GM23338 (cell line): ENCODE results near the gene BCAS3. TPM values are rescaled to one million over a fixed set of nuclear protein-coding genes. Genes with fewer than 3 reads are reported as not detected.

ENCODE experiments used
- ATAC-seq: fragments of 200-7000 bp; cut with Tn5 transposase; 3 replicates; pipeline ENCODE4 v1.9.1; 2020
- DNase-seq: peaks from one replicate; pipeline ENCODE4 v3.0.0-alpha.2; 2015; ENCODE audit warnings: low spot score
- H2AFZ ChIP-seq: fragments of 200-600 bp; sonication (generic); 2 replicates; pipeline ENCODE4 v1.8.0; 2016; ENCODE audit warnings: antibody characterized with exemption, mild to moderate bottlenecking, moderate library complexity
- H3F3A ChIP-seq: fragments of 200-600 bp; sonication (generic); replicated peaks from 2 replicates; pipeline ENCODE4 v1.8.0; 2017; ENCODE audit warnings: antibody characterized with exemption, mixed run types, low read depth
- H3K27ac ChIP-seq: fragments of 200-600 bp; sonication (generic); 2 replicates; pipeline ENCODE4 v1.6.1; 2016; ENCODE audit warnings: low read depth
- H3K27me3 ChIP-seq: fragments of 200-600 bp; sonication (generic); 2 replicates; pipeline ENCODE4 v1.8.0; 2016; ENCODE audit warnings: mild to moderate bottlenecking, mixed run types, moderate library complexity; ENCODE audit not compliant: insufficient read depth
- H3K36me3 ChIP-seq: fragments of 200-600 bp; sonication (generic); 2 replicates; pipeline ENCODE4 v1.8.0; 2016; ENCODE audit warnings: mild to moderate bottlenecking; ENCODE audit not compliant: insufficient read depth
- H3K4me1 ChIP-seq: fragments of 200-600 bp; sonication (generic); 2 replicates; pipeline ENCODE4 v1.8.0; 2016; ENCODE audit warnings: mild to moderate bottlenecking, moderate library complexity; ENCODE audit not compliant: insufficient read depth
- H3K4me2 ChIP-seq: fragments of 200-600 bp; sonication (generic); 2 replicates; pipeline ENCODE4 v1.7.1; 2017; ENCODE audit warnings: mixed run types
- H3K4me3 ChIP-seq: fragments of 200-600 bp; sonication (generic); 2 replicates; pipeline ENCODE4 v1.6.1; 2016; ENCODE audit warnings: mixed run types
- H3K79me2 ChIP-seq: fragments of 200-600 bp; sonication (generic); replicated peaks from 2 replicates; pipeline ENCODE4 v1.8.0; 2017; ENCODE audit warnings: mild to moderate bottlenecking; ENCODE audit not compliant: insufficient read depth
- H3K9me2 ChIP-seq: fragments of 200-600 bp; sonication (generic); 2 replicates; pipeline ENCODE4 v1.8.0; 2017; ENCODE audit not compliant: insufficient read depth
- H4K20me1 ChIP-seq: fragments of 200-600 bp; sonication (generic); replicated peaks from 2 replicates; pipeline ENCODE4 v1.8.0; 2017; ENCODE audit warnings: mild to moderate bottlenecking; ENCODE audit not compliant: insufficient read depth
- H3K27ac Mint-ChIP-seq: 2 replicates; pipeline ENCODE4 v1.8.0; 2020; ENCODE audit warnings: inconsistent platforms, mild to moderate bottlenecking, moderate library complexity, mixed read lengths
- H3K27me3 Mint-ChIP-seq: 3 replicates; pipeline ENCODE4 v1.8.0; 2022; ENCODE audit warnings: low read depth, mild to moderate bottlenecking, moderate library complexity, mixed read lengths, inconsistent platforms; ENCODE audit not compliant: insufficient read depth, poor library complexity
- H3K36me3 Mint-ChIP-seq: 3 replicates; pipeline ENCODE4 v1.8.0; 2021; ENCODE audit warnings: low read depth, mild to moderate bottlenecking, inconsistent platforms, moderate library complexity, mixed read lengths
- H3K4me1 Mint-ChIP-seq: 3 replicates; pipeline ENCODE4 v1.8.0; 2020; ENCODE audit warnings: mild to moderate bottlenecking, inconsistent platforms, mixed read lengths
- H3K4me3 Mint-ChIP-seq: 3 replicates; pipeline ENCODE4 v1.8.0; 2021; ENCODE audit warnings: moderate library complexity, mild to moderate bottlenecking, inconsistent platforms, mixed read lengths
- H3K9me3 Mint-ChIP-seq: 3 replicates; pipeline ENCODE4 v1.8.0; 2020; ENCODE audit warnings: moderate library complexity, mild to moderate bottlenecking, inconsistent platforms, mixed read lengths
- CREB1 ChIP-seq: fragments of 250-450 bp; sonication (Bioruptor Pico); IDR thresholded peaks from 2 replicates; pipeline ENCODE4 v1.5.0; 2020; ENCODE audit warnings: low read depth, mild to moderate bottlenecking, moderate library complexity
- EZH2 ChIP-seq: fragments of 200-600 bp; sonication (generic); IDR thresholded peaks from one replicate; pipeline ENCODE4 v1.8.0; 2017; ENCODE audit warnings: antibody characterized with exemption, mild to moderate bottlenecking, low read depth; ENCODE audit not compliant: unreplicated experiment
- EZH2phosphoT487 ChIP-seq: fragments of 200-600 bp; sonication (generic); IDR thresholded peaks from one replicate; pipeline ENCODE4 v1.8.1; 2018; ENCODE audit warnings: antibody characterized with exemption; ENCODE audit not compliant: unreplicated experiment
- JUNB ChIP-seq: IDR thresholded peaks from one replicate; pipeline ENCODE4 v1.6.1; 2016; ENCODE audit warnings: antibody characterized with exemption; ENCODE audit not compliant: unreplicated experiment
- NANOG ChIP-seq: IDR thresholded peaks from 2 replicates; pipeline ENCODE4 v1.6.1; 2016; ENCODE audit warnings: antibody characterized with exemption, borderline replicate concordance
- POLR2AphosphoS5 ChIP-seq: IDR thresholded peaks from 2 replicates; pipeline ENCODE4 v1.6.1; 2016; ENCODE audit warnings: antibody characterized with exemption, low read depth
- REST ChIP-seq: IDR thresholded peaks from one replicate; pipeline ENCODE4 v1.6.1; 2018; ENCODE audit warnings: antibody characterized with exemption; ENCODE audit not compliant: unreplicated experiment
- STAT1 ChIP-seq: IDR thresholded peaks from one replicate; pipeline ENCODE4 v1.6.1; 2016; ENCODE audit warnings: antibody characterized with exemption; ENCODE audit not compliant: unreplicated experiment
- ZNF114 ChIP-seq: fragments of 250-450 bp; sonication (Bioruptor Pico); IDR thresholded peaks from 2 replicates; pipeline ENCODE4 v1.5.0; 2020; ENCODE audit warnings: mild to moderate bottlenecking, moderate library complexity
- ZNF331 ChIP-seq: fragments of 250-450 bp; sonication (Bioruptor Pico); IDR thresholded peaks from 2 replicates; pipeline ENCODE4 v1.5.0; 2020; ENCODE audit warnings: low read depth, mild to moderate bottlenecking, moderate library complexity
- ZNF462 ChIP-seq: fragments of 250-450 bp; sonication (Bioruptor Pico); IDR thresholded peaks from 2 replicates; pipeline ENCODE4 v1.5.0; 2020; ENCODE audit warnings: mild to moderate bottlenecking, moderate library complexity
- polyA plus RNA-seq: library from polyadenylated mRNA; unstranded; fragments of >200 nt; fragmentation: Nextera tagmentation; extraction: Ambion mirVana; gene quantifications from 2 replicates; pipeline ENCODE4 v1.2.1, GENCODE V29; 2016
- total RNA-seq: library from RNA; depleted of rRNA; stranded (reverse); fragments of >200 nt; shearing (Covaris generic); gene quantifications from 2 replicates; pipeline ENCODE4 v1.2.3, GENCODE V29; 2014
- TF ChIP-seq, protein P1 (sequence below), 2 experiments: fragments of 200-600 bp in 1 of 2; sonication (generic) in 1 of 2; conservative IDR thresholded peaks; 2 replicates each; pipeline versions ENCODE4 v1.5.1 to v1.6.1; 2016 to 2017; ENCODE audit warnings: antibody characterized with exemption in 2 of 2, low read depth in 2 of 2, mild to moderate bottlenecking in 2 of 2, moderate library complexity in 1 of 2
- TF ChIP-seq, protein P2 (sequence below): IDR thresholded peaks from 2 replicates; pipeline ENCODE4 v1.6.1; 2016; ENCODE audit warnings: antibody characterized with exemption

Gene BCAS3
- total and polyA plus RNA-seq, 2 experiments from 2014 or later: 8.2 to 28.0 TPM

DNA sequence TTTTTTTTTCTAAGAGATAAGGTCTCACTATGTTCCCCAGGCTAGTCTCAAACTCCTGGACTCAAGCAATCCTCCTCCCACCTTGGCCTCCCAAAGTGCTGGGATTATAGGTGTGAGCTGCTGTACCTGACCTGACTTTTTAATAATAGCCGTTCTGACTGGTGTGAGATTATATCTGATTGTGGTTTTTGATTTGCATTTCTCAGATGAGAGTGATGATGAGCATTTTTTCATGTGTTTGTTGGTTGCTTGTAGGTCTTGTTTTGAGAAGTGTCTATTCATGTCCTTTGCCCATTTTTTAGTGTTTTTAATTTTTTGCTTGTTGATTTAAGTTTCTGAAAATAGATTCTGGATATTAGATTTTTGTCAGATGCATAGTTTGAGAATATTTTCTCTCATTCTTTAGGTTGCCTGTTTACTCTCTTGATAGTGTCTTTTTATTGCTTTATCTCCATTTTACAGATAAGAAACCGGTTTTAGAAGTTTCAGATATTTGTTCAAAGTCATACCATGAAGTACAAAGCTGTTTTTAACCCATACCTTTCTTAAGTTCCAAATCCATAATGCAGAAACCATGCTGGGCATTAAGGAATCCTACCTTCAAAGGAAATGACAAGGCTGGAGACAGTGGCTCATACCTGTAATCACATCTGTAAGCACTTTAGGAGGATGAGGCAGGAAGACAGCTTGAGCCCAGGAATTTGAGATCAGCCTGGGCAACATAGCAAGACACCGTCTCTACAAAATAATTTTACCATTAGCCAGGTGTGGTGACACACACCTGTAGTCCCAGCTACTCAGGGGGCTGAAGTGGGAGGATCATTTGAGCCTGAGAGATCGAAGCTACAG, 553.5 kb downstream of the BCAS3 start:
- no peak overlapping the region for H3K4me3 Mint-ChIP-seq
- peaks cover 31% of the 10 kb centered on the region for H3K4me1 Mint-ChIP-seq
- no peak for ATAC-seq
- Histone ChIP-seq H3K9me2 (no peaks in the 10 kb centered on the region), H4K20me1 (no peaks in the 10 kb centered on the region), H3K4me3 (no peak overlapping the region), H2AFZ (no peak overlapping the region), H3K27ac (no peak overlapping the region), H3K36me3 (no peaks in the 10 kb centered on the region), H3K79me2 (no peaks in the 10 kb centered on the region), H3F3A (no peaks in the 10 kb centered on the region), H3K27me3 (no peaks in the 10 kb centered on the region), H3K4me1 (peaks cover 40% of the 10 kb centered on the region), H3K4me2 (no peak overlapping the region)
- H3K27ac Mint-ChIP-seq: no peak overlapping the region; the same call in 1 of the 2 replicates
- H3K36me3 Mint-ChIP-seq: no peaks in the 10 kb centered on the region
- no peaks in the 10 kb centered on the region for H3K9me3 Mint-ChIP-seq
- TF ChIP-seq EZH2 (no peak), ZNF462 (CRISPR knock-in tag) (no peak), EZH2phosphoT487 (no peak), ZNF331 (no peak), REST (no peak), POLR2AphosphoS5 (no peak), CREB1 (CRISPR knock-in tag) (no peak), JUNB (no peak), NANOG (no peak), STAT1 (no peak), ZNF114 (CRISPR knock-in tag) (no peak)
- TF ChIP-seq, protein P1, sequence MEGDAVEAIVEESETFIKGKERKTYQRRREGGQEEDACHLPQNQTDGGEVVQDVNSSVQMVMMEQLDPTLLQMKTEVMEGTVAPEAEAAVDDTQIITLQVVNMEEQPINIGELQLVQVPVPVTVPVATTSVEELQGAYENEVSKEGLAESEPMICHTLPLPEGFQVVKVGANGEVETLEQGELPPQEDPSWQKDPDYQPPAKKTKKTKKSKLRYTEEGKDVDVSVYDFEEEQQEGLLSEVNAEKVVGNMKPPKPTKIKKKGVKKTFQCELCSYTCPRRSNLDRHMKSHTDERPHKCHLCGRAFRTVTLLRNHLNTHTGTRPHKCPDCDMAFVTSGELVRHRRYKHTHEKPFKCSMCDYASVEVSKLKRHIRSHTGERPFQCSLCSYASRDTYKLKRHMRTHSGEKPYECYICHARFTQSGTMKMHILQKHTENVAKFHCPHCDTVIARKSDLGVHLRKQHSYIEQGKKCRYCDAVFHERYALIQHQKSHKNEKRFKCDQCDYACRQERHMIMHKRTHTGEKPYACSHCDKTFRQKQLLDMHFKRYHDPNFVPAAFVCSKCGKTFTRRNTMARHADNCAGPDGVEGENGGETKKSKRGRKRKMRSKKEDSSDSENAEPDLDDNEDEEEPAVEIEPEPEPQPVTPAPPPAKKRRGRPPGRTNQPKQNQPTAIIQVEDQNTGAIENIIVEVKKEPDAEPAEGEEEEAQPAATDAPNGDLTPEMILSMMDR (conservative IDR thresholded peaks at IDR 0.05; ENCODE audit: low read depth in 2 of 2): no peak
- TF ChIP-seq, protein P2, sequence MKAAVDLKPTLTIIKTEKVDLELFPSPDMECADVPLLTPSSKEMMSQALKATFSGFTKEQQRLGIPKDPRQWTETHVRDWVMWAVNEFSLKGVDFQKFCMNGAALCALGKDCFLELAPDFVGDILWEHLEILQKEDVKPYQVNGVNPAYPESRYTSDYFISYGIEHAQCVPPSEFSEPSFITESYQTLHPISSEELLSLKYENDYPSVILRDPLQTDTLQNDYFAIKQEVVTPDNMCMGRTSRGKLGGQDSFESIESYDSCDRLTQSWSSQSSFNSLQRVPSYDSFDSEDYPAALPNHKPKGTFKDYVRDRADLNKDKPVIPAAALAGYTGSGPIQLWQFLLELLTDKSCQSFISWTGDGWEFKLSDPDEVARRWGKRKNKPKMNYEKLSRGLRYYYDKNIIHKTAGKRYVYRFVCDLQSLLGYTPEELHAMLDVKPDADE: no peak
- no peak for DNase-seq
- no peaks in the 10 kb centered on the region for H3K27me3 Mint-ChIP-seq
